Right forelimb (tissue), 1 donor: ENCODE results near the gene PRPSAP1.
A peak's percentile ranks its signal among the peaks of the same experiment; 100 is the strongest.
"Not testable (repeated sequence)": the region's sequence is repeated elsewhere in the genome, so short reads cannot be mapped to it uniquely, and the experiment has no call there.

Source experiments
- DNase-seq: peaks from one replicate; pipeline ENCODE4 v3.0.0-alpha.2; 2018

PRPSAP1 gene

GRCh38 chr17:76357597-76358158 is 4.0 kb upstream of the PRPSAP1 start:
- no peak for DNase-seq

GRCh38 chr17:76356803-76357456 is 3.2 kb upstream of the PRPSAP1 start:
- no peak for DNase-seq

DNA sequence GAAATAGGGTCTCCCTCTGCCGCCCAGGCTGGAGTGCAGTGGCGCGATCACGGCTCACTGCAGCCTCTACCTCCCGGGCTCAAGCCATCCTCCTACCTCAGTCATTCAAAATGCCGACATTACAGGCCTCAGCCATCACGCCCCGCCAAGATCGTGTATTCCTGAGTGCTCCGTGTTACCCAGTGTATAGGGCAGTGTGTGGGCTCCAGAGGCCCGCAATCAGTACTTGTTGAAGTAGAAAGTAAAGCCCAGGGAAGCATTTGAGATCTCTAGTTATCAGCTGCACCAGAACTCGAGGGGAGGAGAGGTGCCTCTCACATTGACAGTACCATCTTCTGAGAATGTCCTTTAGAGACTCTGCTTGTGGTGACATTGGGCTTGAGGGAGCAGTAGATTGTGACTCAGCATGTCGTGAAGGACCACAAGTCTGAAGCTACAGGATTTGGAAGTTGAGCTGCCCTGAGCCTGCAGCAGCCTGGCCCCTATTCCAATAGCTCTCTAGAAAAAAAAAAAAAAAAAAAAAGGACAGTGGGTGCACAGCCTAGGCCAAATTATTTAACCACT is 1.1 kb upstream of the PRPSAP1 start:
- DNase-seq = no peak

GRCh38 chr17:76354317-76354729 is 607 bp upstream of the PRPSAP1 start:
- DNase-seq = no peak

- DNase-seq = peak; percentile 54
These were observed 615 bp downstream of the PRPSAP1 start for GRCh38 chr17:76353004-76353598.

GRCh38 chr17:76351526-76352071 is 2.1 kb downstream of the PRPSAP1 start:
- no peak for DNase-seq

DNA sequence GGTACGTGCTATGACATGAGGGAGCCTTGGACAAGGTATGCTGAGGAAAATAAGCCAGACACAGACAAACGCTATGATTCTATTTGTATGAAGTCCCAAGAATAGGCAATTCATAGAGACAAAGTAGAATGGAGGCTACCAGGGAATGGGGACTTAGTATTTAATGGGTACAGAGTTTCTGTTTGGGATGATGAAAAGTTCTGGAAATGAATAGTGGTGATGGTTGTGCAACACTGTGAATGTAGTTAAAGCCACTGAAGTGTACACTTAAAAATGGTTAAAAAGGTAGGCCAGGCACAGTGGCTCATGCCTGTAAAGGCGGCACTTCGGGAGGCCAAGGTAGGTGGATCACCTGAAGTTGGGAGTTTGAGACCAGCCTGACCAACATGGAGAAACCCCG is 3.3 kb downstream of the PRPSAP1 start:
- no peak for DNase-seq

GRCh38 chr17:76346936-76347335 is 6.8 kb downstream of the PRPSAP1 start:
- not testable (repeated sequence) for DNase-seq

DNA sequence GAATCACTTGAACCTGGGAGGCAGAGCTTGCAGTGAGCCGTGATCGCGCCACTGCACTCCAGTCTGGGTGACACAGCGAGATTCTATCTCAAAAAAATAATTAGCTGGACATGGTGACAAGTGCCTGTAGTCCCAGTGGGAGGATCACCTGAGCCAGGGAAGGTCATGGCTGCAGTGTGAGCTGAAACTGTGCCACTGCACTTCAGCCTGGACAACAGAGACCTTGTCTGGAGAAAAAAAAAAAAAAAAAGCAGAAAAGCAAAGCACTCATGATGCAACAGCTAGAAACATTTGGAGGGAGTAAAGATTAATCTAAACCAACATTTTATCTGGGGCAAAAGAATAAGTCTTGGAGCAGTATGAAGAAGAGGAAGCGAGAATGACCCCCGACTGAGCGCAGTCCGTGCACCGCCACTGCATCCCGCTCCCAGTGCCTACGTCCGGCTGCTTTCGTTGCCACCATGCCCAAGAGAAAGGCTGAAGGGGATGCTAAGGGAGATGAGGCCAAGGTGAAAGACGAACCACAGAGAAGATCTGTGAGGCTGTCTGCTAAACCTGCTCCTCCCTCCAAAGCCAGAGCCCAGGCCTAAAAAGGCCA is 8.2 kb downstream of the PRPSAP1 start:
- DNase-seq = no peak

DNA sequence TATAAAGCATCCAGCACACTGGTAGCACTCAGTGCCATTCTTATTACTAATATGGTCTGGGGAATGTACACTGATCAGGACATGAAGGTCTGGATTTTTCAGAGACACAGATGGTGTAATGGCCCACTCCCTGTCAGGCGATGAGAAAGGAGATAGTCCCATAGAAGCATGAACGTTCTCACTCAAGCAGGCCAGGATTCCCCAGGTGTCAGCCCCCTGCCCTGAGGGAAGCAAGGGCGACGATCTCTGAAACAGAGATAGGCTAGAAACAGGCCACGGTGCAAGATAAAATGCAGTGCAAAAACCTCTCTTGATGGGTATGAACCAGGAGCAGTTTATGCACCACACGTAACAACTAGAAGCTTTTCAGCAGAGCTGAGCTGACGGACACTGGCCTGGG is 10.6 kb downstream of the PRPSAP1 start:
- DNase-seq = no peak

DNA sequence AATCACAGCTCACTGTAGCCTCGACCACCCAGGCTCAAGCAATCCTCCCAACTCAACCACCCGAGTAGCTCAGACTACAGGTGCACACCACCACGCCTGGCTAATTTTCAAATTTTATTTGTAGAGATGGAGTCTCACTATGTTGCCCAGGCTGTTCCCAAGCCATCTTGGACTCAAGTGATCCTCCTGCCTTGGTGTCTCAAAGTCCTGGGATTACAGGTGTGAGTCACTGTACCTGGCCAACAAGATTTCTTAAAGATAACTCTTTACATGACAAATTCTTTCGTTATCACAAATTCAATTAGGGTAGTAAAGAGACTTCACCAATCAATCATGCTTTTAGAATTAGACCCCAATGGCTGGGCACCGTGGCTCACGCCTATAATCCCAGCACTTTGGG is 12.4 kb downstream of the PRPSAP1 start:
- DNase-seq = no peak

GRCh38 chr17:76337413-76337777 is 16.3 kb downstream of the PRPSAP1 start:
- DNase-seq = no peak

- no peak for DNase-seq
These were observed 16.8 kb downstream of the PRPSAP1 start for GRCh38 chr17:76336756-76337412.

GRCh38 chr17:76335716-76336381 is 17.9 kb downstream of the PRPSAP1 start:
- DNase-seq = no peak

DNA sequence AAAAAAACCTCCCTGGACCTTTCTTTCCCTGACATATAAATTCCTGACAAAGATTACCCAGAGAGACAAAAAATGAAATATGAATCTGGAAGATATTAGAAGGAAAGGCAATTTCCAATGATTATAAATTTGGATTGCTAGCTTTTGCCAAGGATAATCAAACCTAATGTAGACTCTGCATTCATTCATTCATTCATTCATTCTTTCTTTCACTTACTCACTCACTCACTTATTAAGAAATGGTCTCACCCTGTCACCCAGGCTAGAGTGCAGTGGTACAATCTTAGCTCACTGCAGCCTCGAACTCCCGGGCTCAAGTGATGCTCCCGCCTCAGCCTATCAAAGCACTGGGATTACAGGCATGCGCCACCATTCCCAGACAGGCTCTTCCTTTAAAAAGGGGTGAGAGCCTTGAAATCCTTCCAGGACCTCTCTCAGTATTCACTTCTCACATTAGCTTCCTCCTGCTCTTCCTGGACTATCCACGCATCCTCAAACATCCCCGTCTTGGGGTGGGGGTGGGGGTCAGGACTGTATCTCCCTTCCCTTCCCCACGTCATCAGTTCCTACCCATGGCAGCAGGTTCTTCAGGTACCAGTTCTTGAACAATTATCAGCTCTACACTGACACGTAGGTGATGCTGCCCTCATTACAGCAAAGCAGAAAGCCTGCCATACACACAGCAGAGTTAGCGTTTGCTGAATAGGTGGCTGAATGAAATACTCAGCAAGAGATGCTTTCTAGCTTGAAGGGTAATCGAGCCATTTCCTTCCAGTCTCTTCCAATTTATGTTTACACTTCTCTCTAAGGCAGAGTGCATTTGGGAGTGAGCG is 19.8 kb downstream of the PRPSAP1 start:
- no peak for DNase-seq

DNA sequence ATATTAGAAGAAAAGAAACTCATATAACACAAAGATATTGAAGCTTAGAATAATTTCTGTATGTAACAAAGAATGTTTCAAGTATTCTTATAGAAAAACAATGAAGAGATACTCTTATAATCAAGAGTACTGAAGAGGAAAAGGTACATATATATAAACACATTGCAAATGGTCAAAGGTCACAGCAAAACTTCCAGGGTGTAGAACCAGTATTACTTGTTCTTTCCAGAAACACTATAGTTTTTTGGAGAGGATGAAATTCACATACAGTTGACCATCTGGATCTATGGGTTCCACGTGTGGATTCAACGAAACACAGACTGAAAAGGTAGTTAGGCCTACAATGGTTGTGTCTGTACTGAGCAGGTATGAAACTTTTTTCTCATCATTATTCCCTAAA is 22.6 kb downstream of the PRPSAP1 start:
- DNase-seq = no peak

GRCh38 chr17:76329664-76330063 is 24.1 kb downstream of the PRPSAP1 start:
- no peak for DNase-seq

DNA sequence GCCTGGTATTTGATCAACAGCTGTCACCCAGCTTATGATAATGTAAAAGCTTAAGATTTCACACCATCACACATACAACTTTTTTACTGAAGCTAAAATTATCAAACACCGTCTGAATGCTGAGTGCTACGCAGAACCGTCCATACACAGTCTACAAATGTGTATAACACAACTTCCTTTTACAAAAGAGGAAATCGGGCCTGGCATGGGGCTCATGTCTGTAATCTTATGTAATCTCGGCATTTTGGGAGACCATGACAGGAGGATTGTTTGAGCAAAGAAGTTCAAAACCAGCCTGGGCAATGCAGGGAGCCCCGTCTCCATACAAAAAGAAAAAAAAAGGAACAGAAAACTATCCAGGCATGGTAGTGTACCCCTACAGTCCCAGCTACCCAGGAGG is 26.0 kb downstream of the PRPSAP1 start:
- DNase-seq = no peak

GRCh38 chr17:76326306-76326705 is 27.4 kb downstream of the PRPSAP1 start:
- DNase-seq = no peak

- DNase-seq = no peak
These were observed 35.1 kb downstream of the PRPSAP1 start for GRCh38 chr17:76318586-76318985.

GRCh38 chr17:76317535-76317934 is 36.2 kb downstream of the PRPSAP1 start:
- DNase-seq = no peak
